Loucy (cell line): ENCODE data around the gene FABP7.

Source experiments
- H2AFZ ChIP-seq: fragments of 200-600 bp; sonication (generic); 2 replicates; pipeline ENCODE4 v1.6.0; 2016; ENCODE audit warnings: antibody characterized with exemption, mild to moderate bottlenecking, low read length, moderate library complexity
- H3F3A ChIP-seq: fragments of 200-600 bp; 2 replicates; pipeline ENCODE4 v1.6.0; 2016; ENCODE audit warnings: antibody characterized with exemption, low read depth, mild to moderate bottlenecking
- H3K27me3 ChIP-seq: fragments of 200-600 bp; sonication (generic); 2 replicates; pipeline ENCODE4 v1.6.1; 2014; ENCODE audit warnings: low read length, mild to moderate bottlenecking; ENCODE audit not compliant: insufficient read depth, poor library complexity, severe bottlenecking
- H3K36me3 ChIP-seq: fragments of 200-600 bp; sonication (generic); 2 replicates; pipeline ENCODE4 v1.6.1; 2016; ENCODE audit warnings: low read length; ENCODE audit not compliant: insufficient read depth
- H3K4me1 ChIP-seq: fragments of 200-600 bp; sonication (generic); 2 replicates; pipeline ENCODE4 v1.5.1; 2014; ENCODE audit warnings: low read length, mild to moderate bottlenecking; ENCODE audit not compliant: insufficient read depth, poor library complexity, severe bottlenecking
- H3K4me2 ChIP-seq: fragments of 200-600 bp; sonication (generic); 2 replicates; pipeline ENCODE4 v1.6.0; 2014; ENCODE audit warnings: antibody characterized with exemption, low read length, low read depth, mild to moderate bottlenecking; ENCODE audit not compliant: poor library complexity, severe bottlenecking
- H3K4me3 ChIP-seq: fragments of 200-600 bp; sonication (generic); 2 replicates; pipeline ENCODE4 v1.5.1; 2014; ENCODE audit warnings: low read length, mild to moderate bottlenecking, mixed read lengths; ENCODE audit not compliant: poor library complexity, severe bottlenecking
- H3K79me2 ChIP-seq: fragments of 200-600 bp; sonication (generic); 2 replicates; pipeline ENCODE4 v1.6.1; 2014; ENCODE audit warnings: low read length; ENCODE audit not compliant: insufficient read depth
- H3K9ac ChIP-seq: fragments of 200-600 bp; sonication (generic); 2 replicates; pipeline ENCODE4 v1.6.0; 2014; ENCODE audit warnings: mild to moderate bottlenecking, low read depth, low read length, moderate library complexity; ENCODE audit not compliant: poor library complexity, severe bottlenecking
- H3K9me2 ChIP-seq: fragments of 200-600 bp; sonication (generic); replicated peaks from 2 replicates; pipeline ENCODE4 v1.6.1; 2016; ENCODE audit warnings: low read depth, low read length, mixed read lengths
- H3K9me3 ChIP-seq: fragments of 200-600 bp; sonication (generic); 2 replicates; pipeline ENCODE4 v1.6.1; 2014; ENCODE audit warnings: mild to moderate bottlenecking, antibody characterized with exemption, low read length, low read depth; ENCODE audit not compliant: insufficient read depth
- H4K20me1 ChIP-seq: fragments of 200-600 bp; sonication (generic); 2 replicates; pipeline ENCODE4 v1.6.0; 2014; ENCODE audit warnings: antibody characterized with exemption, low read length, mild to moderate bottlenecking; ENCODE audit not compliant: insufficient read depth, poor library complexity, severe bottlenecking
- CTCF ChIP-seq: fragments of 200-600 bp; sonication (generic); conservative IDR thresholded peaks from 2 replicates; pipeline ENCODE4 v1.5.1; 2014; ENCODE audit warnings: mild to moderate bottlenecking, antibody characterized with exemption, low read length
- EZH2phosphoT487 ChIP-seq: fragments of 200-600 bp; IDR thresholded peaks from 2 replicates; pipeline ENCODE4 v1.6.1; 2018; ENCODE audit warnings: antibody characterized with exemption, mild to moderate bottlenecking, moderate library complexity, borderline replicate concordance

The FABP7 gene

GRCh38 chr6:122801397-122801796 lies 21.9 kb downstream of the FABP7 start:
- no peaks in the 10 kb centered on the region for H3K36me3 ChIP-seq
- no peaks in the 10 kb centered on the region for H3K9me2 ChIP-seq
- no peaks in the 10 kb centered on the region for H4K20me1 ChIP-seq
- H3K79me2 ChIP-seq = no peaks in the 10 kb centered on the region
- no peak overlapping the region for H3K9ac ChIP-seq
- H3K4me1 ChIP-seq = no peaks in the 10 kb centered on the region
- no peaks in the 10 kb centered on the region for H3K27me3 ChIP-seq
- no peak overlapping the region for H3K4me2 ChIP-seq
- H3F3A ChIP-seq = no peaks in the 10 kb centered on the region
- TF ChIP-seq CTCF = no peak
- no peak for TF ChIP-seq EZH2phosphoT487
- H2AFZ ChIP-seq = no peak overlapping the region
- no peak overlapping the region for H3K4me3 ChIP-seq
- no peaks in the 10 kb centered on the region for H3K9me3 ChIP-seq

- Histone ChIP-seq H3K4me2 (no peak overlapping the region), H3K79me2 (no peaks in the 10 kb centered on the region), H3K4me3 (no peak overlapping the region), H3K9ac (no peak overlapping the region), H4K20me1 (no peaks in the 10 kb centered on the region), H3F3A (no peaks in the 10 kb centered on the region), H3K9me3 (no peaks in the 10 kb centered on the region), H3K4me1 (no peaks in the 10 kb centered on the region), H2AFZ (no peak overlapping the region), H3K36me3 (no peaks in the 10 kb centered on the region), H3K27me3 (no peaks in the 10 kb centered on the region), H3K9me2 (no peaks in the 10 kb centered on the region)
- no peak for TF ChIP-seq EZH2phosphoT487
Observed at GRCh38 chr6:122803171-122803661, 23.7 kb downstream of the FABP7 start.

- no peak overlapping the region for H2AFZ ChIP-seq
- H3K9ac ChIP-seq = no peak overlapping the region
- no peaks in the 10 kb centered on the region for H4K20me1 ChIP-seq
- H3K79me2 ChIP-seq = no peaks in the 10 kb centered on the region
- no peaks in the 10 kb centered on the region for H3F3A ChIP-seq
- H3K4me2 ChIP-seq = no peak overlapping the region
- H3K4me1 ChIP-seq = no peaks in the 10 kb centered on the region
- H3K4me3 ChIP-seq = no peak overlapping the region
- TF ChIP-seq CTCF (no peak), EZH2phosphoT487 (no peak)
- H3K36me3 ChIP-seq = no peaks in the 10 kb centered on the region
- no peaks in the 10 kb centered on the region for H3K9me3 ChIP-seq
- H3K27me3 ChIP-seq = no peaks in the 10 kb centered on the region
- no peaks in the 10 kb centered on the region for H3K9me2 ChIP-seq
Observed at GRCh38 chr6:122804962-122805485, 25.5 kb downstream of the FABP7 start.

- TF ChIP-seq EZH2phosphoT487 = no peak
- no peak for TF ChIP-seq CTCF
- Histone ChIP-seq H3K9ac (no peak overlapping the region), H3K9me2 (no peaks in the 10 kb centered on the region), H3K9me3 (no peaks in the 10 kb centered on the region), H3K4me3 (no peak overlapping the region), H3F3A (no peaks in the 10 kb centered on the region), H2AFZ (no peak overlapping the region), H3K4me2 (no peak overlapping the region), H4K20me1 (no peaks in the 10 kb centered on the region), H3K4me1 (no peaks in the 10 kb centered on the region), H3K79me2 (no peaks in the 10 kb centered on the region), H3K27me3 (no peaks in the 10 kb centered on the region), H3K36me3 (no peaks in the 10 kb centered on the region)
Observed at GRCh38 chr6:122806291-122806690, 26.8 kb downstream of the FABP7 start.
